DOHH2 (cell line): Measurements from ENCODE around the gene HK1.

Experiments used
- EZH2phosphoT487 ChIP-seq: fragments of 200-600 bp; sonication (generic); IDR thresholded peaks from 2 replicates; pipeline ENCODE4 v1.6.1; 2017; ENCODE audit warnings: borderline replicate concordance, mild to moderate bottlenecking, antibody characterized with exemption, low read length, moderate library complexity, mixed read lengths
- TF ChIP-seq, protein P1 (sequence below): fragments of 200-600 bp; sonication (generic); IDR thresholded peaks from one replicate; pipeline ENCODE4 v1.5.1; 2014; ENCODE audit warnings: antibody characterized with exemption, mild to moderate bottlenecking, low read depth, low read length; ENCODE audit not compliant: poor library complexity, severe bottlenecking

DNA sequence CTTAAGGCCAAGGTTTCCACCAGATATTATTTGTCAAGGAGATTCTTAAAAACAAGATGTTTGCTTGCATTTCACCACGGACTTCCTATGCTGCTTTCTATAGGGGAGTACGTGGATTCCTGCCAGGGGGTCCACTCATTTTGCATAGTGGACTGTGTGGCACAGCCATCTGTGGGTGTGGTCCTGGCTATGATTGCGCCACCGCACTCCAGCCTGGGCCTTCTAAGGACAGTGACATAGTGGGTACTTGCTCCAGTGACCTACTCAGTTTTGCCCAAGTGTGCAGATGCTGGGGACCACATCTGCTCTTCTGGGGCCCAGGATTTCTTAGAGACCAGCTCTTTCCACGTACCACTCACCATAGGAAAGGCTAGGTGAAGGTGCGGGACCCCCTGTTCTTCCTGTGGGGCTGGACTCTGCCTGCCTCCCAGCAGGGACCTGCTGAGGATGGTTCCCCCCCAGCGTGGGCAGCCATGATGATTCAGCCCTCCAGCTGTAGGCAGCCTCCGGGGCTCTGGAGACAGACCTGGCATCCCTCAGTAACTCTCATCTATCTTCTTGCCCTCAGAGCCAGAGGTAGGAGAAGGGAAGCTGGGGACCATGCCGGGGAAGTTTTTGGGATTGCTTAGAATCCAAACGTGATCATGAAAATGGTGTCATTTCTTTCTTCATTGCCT, 42.9 kb downstream of the HK1 start:
- TF ChIP-seq, protein P1, sequence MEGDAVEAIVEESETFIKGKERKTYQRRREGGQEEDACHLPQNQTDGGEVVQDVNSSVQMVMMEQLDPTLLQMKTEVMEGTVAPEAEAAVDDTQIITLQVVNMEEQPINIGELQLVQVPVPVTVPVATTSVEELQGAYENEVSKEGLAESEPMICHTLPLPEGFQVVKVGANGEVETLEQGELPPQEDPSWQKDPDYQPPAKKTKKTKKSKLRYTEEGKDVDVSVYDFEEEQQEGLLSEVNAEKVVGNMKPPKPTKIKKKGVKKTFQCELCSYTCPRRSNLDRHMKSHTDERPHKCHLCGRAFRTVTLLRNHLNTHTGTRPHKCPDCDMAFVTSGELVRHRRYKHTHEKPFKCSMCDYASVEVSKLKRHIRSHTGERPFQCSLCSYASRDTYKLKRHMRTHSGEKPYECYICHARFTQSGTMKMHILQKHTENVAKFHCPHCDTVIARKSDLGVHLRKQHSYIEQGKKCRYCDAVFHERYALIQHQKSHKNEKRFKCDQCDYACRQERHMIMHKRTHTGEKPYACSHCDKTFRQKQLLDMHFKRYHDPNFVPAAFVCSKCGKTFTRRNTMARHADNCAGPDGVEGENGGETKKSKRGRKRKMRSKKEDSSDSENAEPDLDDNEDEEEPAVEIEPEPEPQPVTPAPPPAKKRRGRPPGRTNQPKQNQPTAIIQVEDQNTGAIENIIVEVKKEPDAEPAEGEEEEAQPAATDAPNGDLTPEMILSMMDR: no peak
- TF ChIP-seq EZH2phosphoT487: no peak
